H9 (cell line): ENCODE data around the gene RALA. TPM values are rescaled to one million over a fixed set of nuclear protein-coding genes. Genes with fewer than 3 reads are reported as not detected.
"Not testable (repeated sequence)": the region's sequence is repeated elsewhere in the genome, so short reads cannot be mapped to it uniquely, and the experiment has no call there.

Experiments
- DNase-seq: peaks from one replicate; pipeline ENCODE4 v3.0.0-alpha.2; 2017
- H2AFZ ChIP-seq: one replicate; pipeline ENCODE4 v1.6.1; 2013; ENCODE audit warnings: mild to moderate bottlenecking, low read length, control low read depth, moderate library complexity
- H2AK5ac ChIP-seq: 2 replicates; pipeline ENCODE4 v1.6.1; 2013; ENCODE audit warnings: low read length, control low read depth, mixed read lengths; ENCODE audit not compliant: insufficient read length
- H2BK120ac ChIP-seq: one replicate; pipeline ENCODE4 v1.6.1; 2013; ENCODE audit warnings: low read depth, mild to moderate bottlenecking, low read length, control low read depth, inconsistent platforms; ENCODE audit not compliant: poor library complexity, severe bottlenecking
- H2BK12ac ChIP-seq: 2 replicates; pipeline ENCODE4 v1.6.1; 2013; ENCODE audit warnings: low read length, control low read depth, mixed read lengths, low read depth; ENCODE audit not compliant: insufficient read length
- H2BK15ac ChIP-seq: 2 replicates; pipeline ENCODE4 v1.6.1; 2013; ENCODE audit warnings: low read depth, low read length, control low read depth
- H2BK20ac ChIP-seq: one replicate; pipeline ENCODE4 v1.6.1; 2013; ENCODE audit warnings: low read depth, mild to moderate bottlenecking, low read length, control low read depth, inconsistent platforms; ENCODE audit not compliant: poor library complexity, severe bottlenecking
- H2BK5ac ChIP-seq: 2 replicates; pipeline ENCODE4 v1.6.1; 2013; ENCODE audit warnings: low read length, control low read depth, mixed read lengths; ENCODE audit not compliant: insufficient read length
- H3K14ac ChIP-seq: 2 replicates; pipeline ENCODE4 v1.6.1; 2013; ENCODE audit warnings: low read length, control low read depth; ENCODE audit not compliant: insufficient read depth
- H3K18ac ChIP-seq: 2 replicates; pipeline ENCODE4 v1.6.1; 2013; ENCODE audit warnings: low read depth, mild to moderate bottlenecking, mixed read lengths, low read length, control low read depth; ENCODE audit not compliant: insufficient read length
- H3K23ac ChIP-seq: 2 replicates; pipeline ENCODE4 v1.6.1; 2013; ENCODE audit warnings: low read length, control low read depth, mixed read lengths, low read depth; ENCODE audit not compliant: insufficient read length
- H3K23me2 ChIP-seq: 2 replicates; pipeline ENCODE4 v1.6.1; 2013; ENCODE audit warnings: low read depth, mild to moderate bottlenecking, mixed read lengths, low read length, control low read depth; ENCODE audit not compliant: insufficient read length, poor library complexity, severe bottlenecking
- H3K27ac ChIP-seq: 2 replicates; pipeline ENCODE4 v1.5.1; 2013; ENCODE audit warnings: low read length, control low read depth, mixed read lengths, low read depth; ENCODE audit not compliant: insufficient read length
- H3K27me3 ChIP-seq: 2 replicates; pipeline ENCODE4 v1.6.1; 2013; ENCODE audit warnings: low read length, control low read depth, inconsistent platforms; ENCODE audit not compliant: insufficient read depth
- H3K4ac ChIP-seq: 2 replicates; pipeline ENCODE4 v1.6.1; 2013; ENCODE audit warnings: low read depth, mild to moderate bottlenecking, control low read depth, inconsistent platforms, low read length, moderate library complexity
- H3K4me1 ChIP-seq: 2 replicates; pipeline ENCODE4 v1.6.1; 2013; ENCODE audit warnings: low read length, control low read depth, inconsistent platforms; ENCODE audit not compliant: insufficient read depth
- H3K4me2 ChIP-seq: 2 replicates; pipeline ENCODE4 v1.6.1; 2013; ENCODE audit warnings: low read length, control low read depth, mixed read lengths; ENCODE audit not compliant: insufficient read length, insufficient read depth
- H3K56ac ChIP-seq: 2 replicates; pipeline ENCODE4 v1.6.1; 2013; ENCODE audit warnings: low read depth, mild to moderate bottlenecking, mixed read lengths, low read length, control low read depth; ENCODE audit not compliant: insufficient read length
- H3K79me1 ChIP-seq: 2 replicates; pipeline ENCODE4 v1.6.1; 2013; ENCODE audit warnings: low read depth, mild to moderate bottlenecking, moderate library complexity, low read length, control low read depth, inconsistent platforms; ENCODE audit not compliant: insufficient read depth, poor library complexity, severe bottlenecking
- H3K79me2 ChIP-seq: 2 replicates; pipeline ENCODE4 v1.6.1; 2013; ENCODE audit warnings: low read length, control low read depth, inconsistent platforms; ENCODE audit not compliant: insufficient read depth
- H3K9ac ChIP-seq: 2 replicates; pipeline ENCODE4 v1.6.1; 2013; ENCODE audit warnings: low read length, control low read depth, mixed read lengths; ENCODE audit not compliant: insufficient read length; ENCODE audit errors: extremely low read depth
- H3K9me3 ChIP-seq: one replicate; pipeline ENCODE4 v1.6.1; 2013; ENCODE audit warnings: low read depth, low read length, inconsistent platforms; ENCODE audit not compliant: control insufficient read depth
- H3T11ph ChIP-seq: one replicate; pipeline ENCODE4 v1.6.1; 2013; ENCODE audit warnings: mild to moderate bottlenecking, low read length, control low read depth, inconsistent platforms
- H4K20me1 ChIP-seq: one replicate; pipeline ENCODE4 v1.6.1; 2013; ENCODE audit not compliant: control insufficient read depth, insufficient read length, insufficient read depth
- H4K5ac ChIP-seq: 2 replicates; pipeline ENCODE4 v1.6.1; 2013; ENCODE audit warnings: low read depth, mild to moderate bottlenecking, mixed read lengths, low read length, control low read depth; ENCODE audit not compliant: insufficient read length
- H4K8ac ChIP-seq: replicated peaks from 2 replicates; pipeline ENCODE4 v1.6.1; 2013; ENCODE audit warnings: low read length, control low read depth, mixed read lengths, low read depth; ENCODE audit not compliant: insufficient read length
- H4K91ac ChIP-seq: 2 replicates; pipeline ENCODE4 v1.6.1; 2013; ENCODE audit warnings: low read depth, mild to moderate bottlenecking, moderate library complexity, mixed read lengths, low read length, control low read depth; ENCODE audit not compliant: insufficient read length
- H3K27ac Mint-ChIP-seq, 3 experiments: 2 replicates in 2 of 3; 3 replicates in 1 of 3; pipeline ENCODE4 v1.8.0; 2020 to 2021; ENCODE audit warnings: mixed read lengths in 3 of 3, mild to moderate bottlenecking in 1 of 3, moderate library complexity in 1 of 3
- H3K27me3 Mint-ChIP-seq: 2 replicates; pipeline ENCODE4 v1.8.0; 2021; ENCODE audit warnings: low read depth, mild to moderate bottlenecking, moderate library complexity, mixed read lengths
- H3K36me3 Mint-ChIP-seq, 3 experiments: 2 replicates in 2 of 3; 3 replicates in 1 of 3; pipeline ENCODE4 v1.8.0; 2020 to 2021; ENCODE audit warnings: low read depth in 3 of 3, mixed read lengths in 3 of 3; ENCODE audit not compliant: insufficient read depth in 1 of 3
- H3K4me1 Mint-ChIP-seq, 2 experiments: 2 replicates each; pipeline ENCODE4 v1.8.0; 2020; ENCODE audit warnings: mixed read lengths in 2 of 2
- H3K4me3 Mint-ChIP-seq, 2 experiments: 2 replicates in 1 of 2; 3 replicates in 1 of 2; pipeline ENCODE4 v1.8.0; 2020 to 2021; ENCODE audit warnings: mild to moderate bottlenecking in 2 of 2, mixed read lengths in 2 of 2, moderate library complexity in 1 of 2
- H3K9me3 Mint-ChIP-seq, 2 experiments: 2 replicates in 1 of 2; 3 replicates in 1 of 2; pipeline ENCODE4 v1.8.0; 2020; ENCODE audit warnings: mild to moderate bottlenecking in 2 of 2, mixed read lengths in 2 of 2, moderate library complexity in 1 of 2
- CTCF ChIP-seq: fragments of 200-600 bp; sonication (generic); conservative IDR thresholded peaks from 3 replicates; pipeline ENCODE4 v1.8.0; 2021; ENCODE audit warnings: antibody characterized with exemption, mild to moderate bottlenecking
- WGBS: extraction: QIAGEN DNeasy Blood & Tissue Kit; methylation state at CpG from one replicate; pipeline ENCODE4 v1.1.7; 2013; ENCODE audit warnings: missing lambda C conversion rate, low lambda C conversion rate, mixed read lengths; ENCODE audit not compliant: insufficient read length; ENCODE audit errors: extremely low coverage; 5-methylcytosine and 5-hydroxymethylcytosine counted together
- total RNA-seq: library from RNA; stranded (reverse); gene quantifications from 2 replicates; pipeline ENCODE4 v1.2.1, GENCODE V29; 2021

The RALA gene
- total RNA-seq, 1 experiment from 2014 or later = 57.5 TPM

GRCh38 chr7:39667341-39667923 lies 44.1 kb downstream of the RALA start:
- no peak overlapping the region for H2AFZ ChIP-seq

GRCh38 chr7:39668280-39668679 lies 44.9 kb downstream of the RALA start:
- H3K79me1 ChIP-seq, H3K9me3 Mint-ChIP-seq, H4K8ac ChIP-seq, H2BK20ac ChIP-seq, H3K56ac ChIP-seq, H3K9ac ChIP-seq, H3K4ac ChIP-seq, H3K27me3 ChIP-seq, H2AK5ac ChIP-seq, H4K91ac ChIP-seq, H2BK15ac ChIP-seq, H3K23ac ChIP-seq, H3K27ac ChIP-seq, H3K4me3 Mint-ChIP-seq, H2BK12ac ChIP-seq, H4K20me1 ChIP-seq, H3K18ac ChIP-seq, H3T11ph ChIP-seq, H4K5ac ChIP-seq, DNase-seq, H3K27me3 Mint-ChIP-seq, H3K79me2 ChIP-seq, H3K23me2 ChIP-seq, H3K14ac ChIP-seq, H3K9me3 ChIP-seq, H3K4me1 ChIP-seq, H2AFZ ChIP-seq, H3K4me2 ChIP-seq, H2BK5ac ChIP-seq, H2BK120ac ChIP-seq, H3K36me3 Mint-ChIP-seq: not testable (repeated sequence)
- peak overlapping the region in 1 of 3 experiments; percentile 23; a peak in 1 of 7 replicates for H3K27ac Mint-ChIP-seq
- no CpG with 5 or more reads among the region's 4 CpGs for WGBS
- H3K4me1 Mint-ChIP-seq = peaks cover 37% of the 10 kb centered on the region in 2 experiments

More at GRCh38 chr7:39667341-39667923, 44.1 kb downstream of the RALA start:
- Histone ChIP-seq H2BK5ac (no peak overlapping the region), H3K56ac (no peak overlapping the region), H3K27ac (no peak overlapping the region), H2BK12ac (no peak overlapping the region), H3K79me2 (no peaks in the 10 kb centered on the region; the same call in 1 of the 2 replicates), H3K23ac (no peak overlapping the region), H4K91ac (no peak overlapping the region), H2BK20ac (no peak overlapping the region), H3K9me3 (no peaks in the 10 kb centered on the region), H2BK15ac (no peak overlapping the region), H4K20me1 (no peaks in the 10 kb centered on the region), H4K8ac (no peak overlapping the region), H4K5ac (no peak overlapping the region), H3K14ac (no peak overlapping the region), H3K4me2 (no peak overlapping the region), H3K79me1 (peaks cover 3% of the 10 kb centered on the region), H3K4ac (no peak overlapping the region), H3K4me1 (no peaks in the 10 kb centered on the region; the same call in 1 of the 2 replicates), H3K27me3 (no peaks in the 10 kb centered on the region), H2BK120ac (no peak overlapping the region), H3K23me2 (no peaks in the 10 kb centered on the region), H3K18ac (no peak overlapping the region), H3T11ph (no peak overlapping the region), H3K9ac (no peak overlapping the region), H2AK5ac (no peak overlapping the region)
- no peak overlapping the region; a peak in 1 of 7 replicates for H3K27ac Mint-ChIP-seq
- peaks cover 37 to 38% of the 10 kb centered on the region in 2 experiments for H3K4me1 Mint-ChIP-seq
- no peak for DNase-seq
- WGBS = no CpG with 5 or more reads among the region's 3 CpGs
- H3K36me3 Mint-ChIP-seq = peaks cover 7 to 10% (median 9%) of the 10 kb centered on the region in 3 experiments
- H3K27me3 Mint-ChIP-seq = no peaks in the 10 kb centered on the region
- TF ChIP-seq CTCF = no peak
- H3K9me3 Mint-ChIP-seq = peaks cover 4 to 8% of the 10 kb centered on the region in 2 experiments
- H3K4me3 Mint-ChIP-seq = no peak overlapping the region
